Heart right ventricle (tissue), 16 donors: Measurements from ENCODE around the gene FANCD2. TPM values are rescaled to one million over a fixed set of nuclear protein-coding genes. Genes with fewer than 3 reads are reported as not detected.
A peak's percentile ranks its signal among the peaks of the same experiment; 100 is the strongest.

Experiments used
- ATAC-seq, 8 donors: fragments of 200-7000 bp; cut with Tn5 transposase; one replicate each; pipeline ENCODE4 v1.9.1; 2020; ENCODE audit warnings: mild to moderate bottlenecking in 8 of 8, moderate library complexity in 8 of 8, moderate number of reproducible peaks in 1 of 8
- DNase-seq, 2 donors: peaks; one replicate each; pipeline ENCODE4 v3.0.0-alpha.2; 2020
- H3K27ac ChIP-seq, 10 donors: fragments of 200-600 bp; sonication (generic) in 2 of 10; one replicate each; pipeline versions ENCODE4 v1.5.0 to v1.8.0; 2020 to 2022; ENCODE audit warnings: mild to moderate bottlenecking in 3 of 10
- H3K27me3 ChIP-seq, 7 donors: fragments of 200-600 bp; one replicate each; pipeline ENCODE4 v1.8.0; 2021 to 2022; ENCODE audit warnings: mild to moderate bottlenecking in 2 of 7
- H3K36me3 ChIP-seq, 9 donors: fragments of 200-600 bp; sonication (generic) in 1 of 9; one replicate each; pipeline versions ENCODE4 v1.5.0 to v1.8.0; 2020 to 2022; ENCODE audit warnings: mild to moderate bottlenecking in 2 of 9
- H3K4me1 ChIP-seq, 9 donors: fragments of 200-600 bp; sonication (generic) in 1 of 9; one replicate each; pipeline versions ENCODE4 v1.5.0 to v1.8.0; 2020 to 2022; ENCODE audit warnings: mild to moderate bottlenecking in 4 of 9
- H3K4me3 ChIP-seq, 10 donors: fragments of 200-600 bp; sonication (generic) in 2 of 10; one replicate each; pipeline versions ENCODE4 v1.5.0 to v1.8.0; 2020 to 2022; ENCODE audit warnings: mild to moderate bottlenecking in 7 of 10, moderate library complexity in 2 of 10
- H3K9me3 ChIP-seq, 11 donors: fragments of 200-600 bp in 10 of 11; sonication (generic) in 2 of 11; one replicate each; pipeline versions ENCODE4 v1.5.0 to v1.8.0; 2013 to 2022; ENCODE audit warnings: mild to moderate bottlenecking in 2 of 11, control low read depth in 1 of 11, moderate library complexity in 1 of 11
- CTCF ChIP-seq, 9 donors: fragments of 200-600 bp; sonication (generic) in 2 of 9; IDR thresholded peaks; one replicate each; pipeline versions ENCODE4 v1.5.0 to v1.8.0; 2021 to 2022; ENCODE audit warnings: antibody characterized with exemption in 9 of 9, mild to moderate bottlenecking in 5 of 9, moderate library complexity in 1 of 9
- WGBS, 2 donors: extraction: QIAGEN DNeasy Blood & Tissue Kit; methylation state at CpG; one replicate each; pipeline ENCODE4 v1.1.7; 2013; ENCODE audit warnings: inconsistent platforms in 1 of 2; 5-methylcytosine and 5-hydroxymethylcytosine counted together
- intact Hi-C, 10 donors: fragments of 100-400 bp; cut with DNase I; formaldehyde crosslinking; loops; one replicate each; pipeline versions ENCODE4 v1.11.1 to v1.14.2; 2022
- polyA plus RNA-seq, 2 donors: library from polyadenylated mRNA; stranded (reverse); fragments of 200-250 nt; gene quantifications; one replicate each; pipeline ENCODE4 v1.2.3, GENCODE V29; 2013
- total RNA-seq, 10 donors: library from RNA; stranded (reverse); fragmentation: NEBNext Ultra II Directional in 3 of 10; extraction: Animal tissue kit (Norgen Biotek cat#: 25700) in 3 of 10; gene quantifications; one replicate each; pipeline versions ENCODE4 v1.2.1 to v1.2.4, GENCODE V29; 2021 to 2023
- donor health status: Arrhythmogenic right ventricular cardiomyopathy.
- donor health status: ischemic (EF 13 %, LVEDD 7.1; RV severe dilation, severe dysfunction).
- donor health status: healthy with polysubstance abuse.
- donor health status: DM: no; HTN: yes; CAD: no.
- donor health status: DM: no; HTN: no; CAD: no.
- donor health status: ischemic (EF 25% LVEDD 6.9; RV normal size, moderate dysfunction).
- donor health status: ischemic (EF 25% LVEDD 5.7; RV mildly dilated, moderate dysfunction).
- donor health status: healthy.
- donor health status: DM: yes; HTN: yes; CAD: no.
- donor health status: Ischemic cardiomyopathy.
- donor health status: ischemic (EF 35%, LVEDD 5.7; RV mildly dilated, moderate dysfunction).
- donor health status: nonischemic (EF 11% LVEDD 7.7; RV severe dilation, severe dysfunction).
- donor health status: DM: yes; HTN: yes; CAD: no.
- donor health status: PGD.
- donor health status: ischemic (EF 29% LVEDD 5.4; RV normal size, mild dysfunction).
- donor health status: nonischemic (EF 23%, LVEDD 6.1; RV moderate dilation, normal function).

FANCD2 gene
- total and polyA plus RNA-seq, 12 donors: 0.35 to 3.2 (median 1.1) TPM

GRCh38 chr3:10008588-10009344 lies 17.5 kb upstream of the FANCD2 start:
- intact Hi-C loops: no loop called here
- H3K27me3 ChIP-seq: no peaks in the 10 kb centered on the region
- peak overlapping the region; percentile 32 to 77 (median 53) for H3K4me3 ChIP-seq
- no peaks in the 10 kb centered on the region for H3K9me3 ChIP-seq
- 8 to 9% methylated on average over 23 of the region's 23 CpGs for WGBS, 2 donors
- peaks cover 6 to 33% (median 24%) of the 10 kb centered on the region in 9 donors for H3K4me1 ChIP-seq
- no peaks in the 10 kb centered on the region for H3K36me3 ChIP-seq
- ATAC-seq: peak; percentile 74 to 87 (median 82)
- H3K27ac ChIP-seq: peak overlapping the region in 5 of 10 donors; percentile 10 to 70 (median 56)
- peak; percentile 87 to 90 for DNase-seq
- TF ChIP-seq CTCF (IDR thresholded peaks at IDR 0.05): no peak

GRCh38 chr3:10010421-10010877 lies 15.8 kb upstream of the FANCD2 start:
- no peak for TF ChIP-seq CTCF (IDR thresholded peaks at IDR 0.05)
- Histone ChIP-seq H3K4me3 (peak overlapping the region; percentile 48 to 77 (median 70)), H3K9me3 (no peaks in the 10 kb centered on the region), H3K4me1 (peaks cover 6 to 42% (median 33%) of the 10 kb centered on the region in 9 donors), H3K27ac (peak overlapping the region in 9 of 10 donors; percentile 20 to 75 (median 61)), H3K27me3 (no peaks in the 10 kb centered on the region), H3K36me3 (no peaks in the 10 kb centered on the region)
- DNase-seq (no peak), ATAC-seq (peak in 3 of 8 donors; percentile 4 to 28 (median 5))
- WGBS, 2 donors: 4% methylated on average over 9 of the region's 9 CpGs
- intact Hi-C loops: no loop called here

- DNase-seq (peak; percentile 95 to 98), ATAC-seq (peak; percentile 90 to 93 (median 90))
- no peaks in the 10 kb centered on the region for H3K9me3 ChIP-seq
- peak overlapping the region; percentile 48 to 77 (median 70) for H3K4me3 ChIP-seq
- no peak for TF ChIP-seq CTCF (IDR thresholded peaks at IDR 0.05)
- no peaks in the 10 kb centered on the region for H3K27me3 ChIP-seq
- H3K4me1 ChIP-seq: peaks cover 9 to 47% (median 38%) of the 10 kb centered on the region in 9 donors
- intact Hi-C loops: no loop called here
- H3K36me3 ChIP-seq: no peaks in the 10 kb centered on the region
- peak overlapping the region in 9 of 10 donors; percentile 20 to 75 (median 61) for H3K27ac ChIP-seq
- 0 to 1% methylated on average over 42 to 51 of the region's 51 CpGs for WGBS, 2 donors
These were observed 15.3 kb upstream of the FANCD2 start for GRCh38 chr3:10010878-10011465.

GRCh38 chr3:10011631-10012030 lies 14.6 kb upstream of the FANCD2 start:
- WGBS, 2 donors: 29 to 31% methylated on average over 8 of the region's 8 CpGs
- peaks cover 11 to 54% (median 45%) of the 10 kb centered on the region in 9 donors for H3K4me1 ChIP-seq
- H3K27me3 ChIP-seq: no peaks in the 10 kb centered on the region
- H3K36me3 ChIP-seq: no peaks in the 10 kb centered on the region
- DNase-seq (no peak), ATAC-seq (no peak)
- peak overlapping the region in 7 of 10 donors; percentile 62 to 77 (median 74) for H3K4me3 ChIP-seq
- TF ChIP-seq CTCF (IDR thresholded peaks at IDR 0.05): no peak
- H3K27ac ChIP-seq: peak overlapping the region in 3 of 10 donors; percentile 49 to 66 (median 60)
- no peaks in the 10 kb centered on the region for H3K9me3 ChIP-seq
- intact Hi-C loops: no loop called here
